Tibial nerve (tissue), 4 donors: ENCODE data around the gene NSD1.

Experiments
- CTCF ChIP-seq, 5 experiments: fragments of 200-600 bp in 3 of 5; fragments of 450-650 bp in 2 of 5; sonication (generic) in 3 of 5; IDR thresholded peaks; one replicate each; pipeline ENCODE4 v1.5.1; 2016 to 2019; ENCODE audit warnings: antibody characterized with exemption in 5 of 5, mild to moderate bottlenecking in 3 of 5, moderate library complexity in 2 of 5
- EP300 ChIP-seq, 2 donors: sonication (generic); formaldehyde crosslinking; IDR thresholded peaks; one replicate each; pipeline ENCODE4 v1.6.1; 2017; ENCODE audit warnings: antibody characterized with exemption in 2 of 2, mild to moderate bottlenecking in 1 of 2
- POLR2A ChIP-seq, 2 donors: fragments of 450-650 bp; IDR thresholded peaks; one replicate each; pipeline ENCODE4 v1.6.1; 2017; ENCODE audit warnings: antibody characterized with exemption in 2 of 2, mild to moderate bottlenecking in 2 of 2, moderate library complexity in 2 of 2

- TF ChIP-seq CTCF (IDR thresholded peaks at IDR 0.05): no peak
- no peak for TF ChIP-seq POLR2A (IDR thresholded peaks at IDR 0.05)
- TF ChIP-seq EP300 (IDR thresholded peaks at IDR 0.05): no peak
Measured at GRCh38 chr5:177335701-177336065, 202.1 kb downstream of the NSD1 start.
